ENCODE data around the gene ATG7.

GRCh38 chr3:11549580-11550140 lies 277.5 kb downstream of the ATG7 start:
- TF ChIP-seq CTCF (IDR thresholded peaks at IDR 0.05) (no peak), POLR2A (IDR thresholded peaks at IDR 0.05) (no peak)

All from uterus (tissue), 2 donors.